OCI-LY7 (cell line): Measurements from ENCODE around the gene SEZ6L2. TPM values are rescaled to one million over a fixed set of nuclear protein-coding genes. Genes with fewer than 3 reads are reported as not detected.

Experiments used
- BruUV-seq: library from RNA; stranded (reverse); fragments of 400-500 nt; replicated peaks from 2 replicates; lab custom pipeline; 2021; lab: Mats Ljungman, UMichigan
- CTCF ChIA-PET: fragments of 300-600 bp; sonication (Branson Sonifier 250); formaldehyde crosslinking; loops from one replicate; lab custom pipeline; 2022; ENCODE audit warnings: antibody characterized with exemption; ENCODE audit not compliant: unreplicated experiment; lab: Charles Lee
- POLR2A ChIA-PET: fragments of 300-600 bp; sonication (Branson Sonifier 250); formaldehyde crosslinking; loops from one replicate; lab custom pipeline; 2022; ENCODE audit warnings: antibody characterized with exemption; lab: Charles Lee
- DNase-seq: peaks from one replicate; pipeline ENCODE4 v3.0.0-alpha.2; 2015; ENCODE audit warnings: low spot score
- H2AFZ ChIP-seq: fragments of 200-600 bp; sonication (generic), shearing (Covaris generic); 2 replicates; pipeline ENCODE4 v1.6.1; 2014; ENCODE audit warnings: mild to moderate bottlenecking, antibody characterized with exemption, low read length, moderate library complexity
- H3K27ac ChIP-seq: fragments of 200-600 bp; sonication (generic); 2 replicates; pipeline ENCODE4 v1.5.1; 2014; ENCODE audit warnings: mixed run types, low read depth, mild to moderate bottlenecking, moderate library complexity, low read length, inconsistent platforms; ENCODE audit not compliant: poor library complexity, severe bottlenecking
- H3K36me3 ChIP-seq: fragments of 200-600 bp; sonication (generic); 2 replicates; pipeline ENCODE4 v1.6.1; 2014; ENCODE audit warnings: mild to moderate bottlenecking, antibody characterized with exemption, low read length, moderate library complexity, mixed read lengths; ENCODE audit not compliant: insufficient read depth
- H3K4me1 ChIP-seq: fragments of 200-600 bp; sonication (generic); 2 replicates; pipeline ENCODE4 v1.5.1; 2014; ENCODE audit warnings: mild to moderate bottlenecking, low read length; ENCODE audit not compliant: insufficient read depth, poor library complexity, severe bottlenecking
- H3K4me2 ChIP-seq: fragments of 200-600 bp; sonication (generic); 2 replicates; pipeline ENCODE4 v1.6.1; 2014; ENCODE audit warnings: mild to moderate bottlenecking, low read length
- H3K4me3 ChIP-seq: fragments of 200-600 bp; sonication (generic); 2 replicates; pipeline ENCODE4 v1.5.1; 2014; ENCODE audit warnings: mild to moderate bottlenecking, low read depth, low read length; ENCODE audit not compliant: poor library complexity, severe bottlenecking
- H3K79me2 ChIP-seq: fragments of 200-600 bp; sonication (generic); 2 replicates; pipeline ENCODE4 v1.6.1; 2016; ENCODE audit warnings: low read depth, mild to moderate bottlenecking, low read length, moderate library complexity, mixed read lengths; ENCODE audit not compliant: insufficient read depth
- H3K9me2 ChIP-seq: fragments of 200-600 bp; sonication (generic); 2 replicates; pipeline ENCODE4 v1.6.1; 2016; ENCODE audit warnings: mild to moderate bottlenecking, low read length, mixed read lengths; ENCODE audit not compliant: insufficient read depth
- H3K9me3 ChIP-seq: fragments of 200-600 bp; sonication (generic); 2 replicates; pipeline ENCODE4 v1.6.1; 2014; ENCODE audit warnings: mild to moderate bottlenecking, mixed run types, low read length, mixed read lengths
- H4K20me1 ChIP-seq: fragments of 200-600 bp; sonication (generic); 2 replicates; pipeline ENCODE4 v1.6.1; 2014; ENCODE audit warnings: mild to moderate bottlenecking, antibody characterized with exemption, low read length, moderate library complexity, mixed read lengths; ENCODE audit not compliant: insufficient read depth
- EZH2phosphoT487 ChIP-seq: fragments of 200-600 bp; sonication (generic); IDR thresholded peaks from 2 replicates; pipeline ENCODE4 v1.6.1; 2018; ENCODE audit warnings: low read depth, borderline replicate concordance, mild to moderate bottlenecking, mixed run types, antibody characterized with exemption, low read length, moderate library complexity, mixed read lengths
- intact Hi-C: fragments of 100-400 bp; cut with micrococcal nuclease; formaldehyde crosslinking; loops from one replicate; pipeline ENCODE4 v1.10.0; 2022; ENCODE audit not compliant: unreplicated experiment
- total RNA-seq, 2 experiments: library from RNA; depleted of rRNA in 1 of 2; stranded (reverse); fragments of >200 nt in 1 of 2; shearing (Covaris generic) in 1 of 2; gene quantifications; 2 replicates each; pipeline ENCODE4 v1.2.3, GENCODE V29; 2014 to 2022
- TF ChIP-seq, protein P1 (sequence below): fragments of 200-600 bp; sonication (generic); conservative IDR thresholded peaks from 2 replicates; pipeline ENCODE4 v1.5.1; 2014; ENCODE audit warnings: mild to moderate bottlenecking, antibody characterized with exemption, low read length, moderate library complexity, mixed read lengths

Gene SEZ6L2
- total RNA-seq, 2 experiments from 2014 or later, result 0.98 to 1.0 TPM

DNA sequence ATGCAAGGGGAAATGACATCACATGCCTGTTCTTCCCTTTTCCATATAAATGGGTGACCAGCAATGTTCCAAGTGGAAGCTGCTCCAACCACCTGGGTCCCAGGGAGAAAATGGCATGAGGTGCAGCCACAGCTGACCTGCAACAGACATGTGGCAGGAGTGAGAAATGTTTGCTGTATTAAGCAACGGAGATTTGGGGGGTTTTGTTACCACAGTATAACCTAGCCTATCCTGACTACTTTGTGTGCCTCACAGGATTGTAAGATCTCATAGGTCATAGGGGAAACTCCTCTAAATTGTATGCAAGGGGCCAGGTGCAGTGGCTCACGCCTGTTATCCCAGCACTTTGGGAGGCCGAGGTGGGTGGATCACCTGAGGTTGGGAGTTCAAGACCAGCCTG is 48.4 kb downstream of the SEZ6L2 start:
- Histone ChIP-seq H3K9me3 (no peaks in the 10 kb centered on the region), H3K9me2 (no peaks in the 10 kb centered on the region), H3K36me3 (no peaks in the 10 kb centered on the region), H3K27ac (no peak overlapping the region), H2AFZ (no peak overlapping the region), H3K79me2 (no peaks in the 10 kb centered on the region), H4K20me1 (no peaks in the 10 kb centered on the region), H3K4me2 (no peak overlapping the region), H3K4me1 (no peaks in the 10 kb centered on the region), H3K4me3 (no peak overlapping the region)
- no peak for DNase-seq
- TF ChIP-seq, protein P1, sequence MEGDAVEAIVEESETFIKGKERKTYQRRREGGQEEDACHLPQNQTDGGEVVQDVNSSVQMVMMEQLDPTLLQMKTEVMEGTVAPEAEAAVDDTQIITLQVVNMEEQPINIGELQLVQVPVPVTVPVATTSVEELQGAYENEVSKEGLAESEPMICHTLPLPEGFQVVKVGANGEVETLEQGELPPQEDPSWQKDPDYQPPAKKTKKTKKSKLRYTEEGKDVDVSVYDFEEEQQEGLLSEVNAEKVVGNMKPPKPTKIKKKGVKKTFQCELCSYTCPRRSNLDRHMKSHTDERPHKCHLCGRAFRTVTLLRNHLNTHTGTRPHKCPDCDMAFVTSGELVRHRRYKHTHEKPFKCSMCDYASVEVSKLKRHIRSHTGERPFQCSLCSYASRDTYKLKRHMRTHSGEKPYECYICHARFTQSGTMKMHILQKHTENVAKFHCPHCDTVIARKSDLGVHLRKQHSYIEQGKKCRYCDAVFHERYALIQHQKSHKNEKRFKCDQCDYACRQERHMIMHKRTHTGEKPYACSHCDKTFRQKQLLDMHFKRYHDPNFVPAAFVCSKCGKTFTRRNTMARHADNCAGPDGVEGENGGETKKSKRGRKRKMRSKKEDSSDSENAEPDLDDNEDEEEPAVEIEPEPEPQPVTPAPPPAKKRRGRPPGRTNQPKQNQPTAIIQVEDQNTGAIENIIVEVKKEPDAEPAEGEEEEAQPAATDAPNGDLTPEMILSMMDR, result no peak
- no peak for TF ChIP-seq EZH2phosphoT487
- intact Hi-C loops, result no loop called here
- ChIA-PET CTCF (no interaction called here), POLR2A (interaction anchor here (0.5 to 0.7 kb wide), 4 partner anchors 72 to 137 kb away, joined by 3 to 6 read pairs (median 4); no protein-coding TSS in a partner anchor)
- no TSS peak for BruUV-seq

DNA sequence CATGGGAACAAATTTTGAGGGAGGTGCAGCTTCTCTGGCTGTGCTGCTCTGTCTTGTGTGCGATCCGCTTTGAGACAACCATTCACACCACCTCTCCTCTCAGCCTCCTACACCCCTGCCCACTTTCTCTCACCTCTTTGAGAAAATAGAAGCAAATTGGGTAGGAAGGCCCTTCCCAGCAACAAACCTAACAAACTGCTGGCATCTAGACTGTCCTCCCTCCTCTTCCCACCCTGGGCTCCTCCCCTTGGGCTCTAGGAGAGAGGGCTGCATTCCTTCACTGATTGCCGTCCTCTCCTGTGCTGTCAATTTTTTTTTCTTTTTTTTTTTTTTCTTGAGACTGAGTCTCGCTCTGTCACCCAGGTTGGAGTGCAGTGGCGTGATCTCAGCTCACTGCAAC is 49.8 kb downstream of the SEZ6L2 start:
- no TSS peak for BruUV-seq
- H3K4me1 ChIP-seq, result no peaks in the 10 kb centered on the region
- H3K9me3 ChIP-seq, result no peaks in the 10 kb centered on the region
- TF ChIP-seq, protein P1, result no peak
- TF ChIP-seq EZH2phosphoT487, result no peak
- H3K79me2 ChIP-seq, result no peaks in the 10 kb centered on the region
- POLR2A ChIA-PET, result interaction anchor here (0.6 to 0.7 kb wide), 2 partner anchors 11 to 1347 kb away, joined by 3 read pairs; no protein-coding TSS in a partner anchor
- no peak overlapping the region for H3K27ac ChIP-seq
- no peaks in the 10 kb centered on the region for H3K36me3 ChIP-seq
- no peak overlapping the region for H2AFZ ChIP-seq
- no peak for DNase-seq
- no peak overlapping the region for H3K4me2 ChIP-seq
- CTCF ChIA-PET, result no interaction called here
- H3K9me2 ChIP-seq, result no peaks in the 10 kb centered on the region
- H4K20me1 ChIP-seq, result no peaks in the 10 kb centered on the region
- H3K4me3 ChIP-seq, result no peak overlapping the region
- intact Hi-C loops, result no loop called here
